ENCODE results near the gene SKI. TPM values are rescaled to one million over a fixed set of nuclear protein-coding genes. Genes with fewer than 3 reads are reported as not detected.

The SKI gene
- total RNA-seq, 1 donor from 2014 or later, result 26.9 TPM

DNA sequence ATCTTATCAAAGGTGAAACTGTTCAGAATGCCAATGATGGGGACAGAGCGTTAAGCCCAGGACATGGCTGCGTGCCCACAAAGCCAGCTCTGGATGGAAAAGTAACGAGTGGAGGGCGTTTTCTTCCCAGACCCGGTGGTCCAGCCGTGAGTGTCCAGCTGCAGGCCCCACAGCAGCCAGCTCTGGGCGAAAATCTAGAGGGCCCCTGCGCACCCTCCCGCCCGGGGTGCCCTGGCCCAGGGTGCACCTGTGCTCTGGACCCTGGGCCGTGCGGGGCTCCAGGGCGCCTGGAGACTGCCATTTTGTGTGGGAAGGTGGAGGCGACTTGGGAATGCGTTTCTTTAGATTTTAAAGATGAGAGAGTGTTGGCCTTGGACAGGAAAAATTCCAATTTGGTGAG lies 58.8 kb downstream of the SKI start:
- TF ChIP-seq, protein P1, sequence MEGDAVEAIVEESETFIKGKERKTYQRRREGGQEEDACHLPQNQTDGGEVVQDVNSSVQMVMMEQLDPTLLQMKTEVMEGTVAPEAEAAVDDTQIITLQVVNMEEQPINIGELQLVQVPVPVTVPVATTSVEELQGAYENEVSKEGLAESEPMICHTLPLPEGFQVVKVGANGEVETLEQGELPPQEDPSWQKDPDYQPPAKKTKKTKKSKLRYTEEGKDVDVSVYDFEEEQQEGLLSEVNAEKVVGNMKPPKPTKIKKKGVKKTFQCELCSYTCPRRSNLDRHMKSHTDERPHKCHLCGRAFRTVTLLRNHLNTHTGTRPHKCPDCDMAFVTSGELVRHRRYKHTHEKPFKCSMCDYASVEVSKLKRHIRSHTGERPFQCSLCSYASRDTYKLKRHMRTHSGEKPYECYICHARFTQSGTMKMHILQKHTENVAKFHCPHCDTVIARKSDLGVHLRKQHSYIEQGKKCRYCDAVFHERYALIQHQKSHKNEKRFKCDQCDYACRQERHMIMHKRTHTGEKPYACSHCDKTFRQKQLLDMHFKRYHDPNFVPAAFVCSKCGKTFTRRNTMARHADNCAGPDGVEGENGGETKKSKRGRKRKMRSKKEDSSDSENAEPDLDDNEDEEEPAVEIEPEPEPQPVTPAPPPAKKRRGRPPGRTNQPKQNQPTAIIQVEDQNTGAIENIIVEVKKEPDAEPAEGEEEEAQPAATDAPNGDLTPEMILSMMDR (IDR thresholded peaks at IDR 0.05; ENCODE audit: insufficient read depth, low read length, poor library complexity, severe bottlenecking), result no peak
- no peaks in the 10 kb centered on the region for H3K27me3 ChIP-seq (ENCODE audit: control insufficient read depth, insufficient read depth, low read length)
- no peaks in the 10 kb centered on the region for H3K36me3 ChIP-seq (ENCODE audit: control insufficient read depth, insufficient read depth, low read length)
- no peak for DNase-seq (ENCODE audit: low read depth)
- H3K4me3 ChIP-seq (ENCODE audit: low read depth, low read length), result no peak overlapping the region

DNA sequence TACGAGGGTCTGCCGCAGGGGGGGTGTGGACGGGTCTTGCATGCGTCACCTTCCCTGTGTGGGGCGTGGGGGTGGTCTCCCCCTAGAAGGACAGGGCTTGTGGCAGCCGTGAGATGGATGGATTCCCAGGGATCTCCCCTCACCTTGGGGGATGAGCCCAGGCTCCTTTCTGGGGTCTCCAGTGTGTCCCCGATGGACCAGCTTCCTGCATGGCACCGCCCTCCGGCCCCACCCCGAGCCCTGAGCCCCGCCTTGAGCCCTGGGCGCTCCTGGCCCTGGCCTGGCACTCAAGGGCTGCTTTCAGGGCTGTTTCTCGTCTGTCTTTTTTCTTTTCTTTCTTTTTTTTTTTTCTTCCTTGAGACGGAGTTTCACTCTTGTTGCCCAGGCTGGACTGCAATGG lies 59.5 kb downstream of the SKI start:
- TF ChIP-seq, protein P1 (IDR thresholded peaks at IDR 0.05; ENCODE audit: insufficient read depth, low read length, poor library complexity, severe bottlenecking), result no peak
- H3K27me3 ChIP-seq (ENCODE audit: control insufficient read depth, insufficient read depth, low read length), result no peaks in the 10 kb centered on the region
- DNase-seq (ENCODE audit: low read depth), result no peak

DNA sequence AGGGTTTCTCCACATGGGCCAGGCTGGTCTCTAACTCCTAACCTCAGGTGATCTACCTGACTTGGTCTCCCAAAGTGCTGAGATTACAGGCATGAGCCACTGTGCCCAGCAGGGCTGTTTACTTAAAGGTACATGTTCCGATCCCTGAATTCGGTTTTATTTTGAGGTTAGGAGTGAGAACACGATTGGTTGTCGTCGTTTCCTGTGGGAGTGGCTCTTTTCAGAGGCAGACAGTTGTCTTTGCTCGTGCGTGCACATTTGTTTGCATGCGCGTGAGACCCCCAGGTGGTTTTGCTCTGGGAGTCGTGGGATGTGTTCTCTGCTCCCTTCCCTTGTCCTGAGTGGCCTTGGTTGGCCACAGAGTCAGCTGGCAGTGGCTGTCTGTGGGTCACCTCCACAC lies 60.2 kb downstream of the SKI start:
- H3K27me3 ChIP-seq (ENCODE audit: control insufficient read depth, insufficient read depth, low read length), result no peaks in the 10 kb centered on the region
- H3K36me3 ChIP-seq (ENCODE audit: control insufficient read depth, insufficient read depth, low read length), result no peaks in the 10 kb centered on the region
- no peak overlapping the region for H3K4me3 ChIP-seq (ENCODE audit: low read depth, low read length)
- TF ChIP-seq, protein P1 (IDR thresholded peaks at IDR 0.05; ENCODE audit: insufficient read depth, low read length, poor library complexity, severe bottlenecking), result no peak
- no peak for DNase-seq (ENCODE audit: low read depth)

More for the DNA sequence above, 59.5 kb downstream of the SKI start:
- Histone ChIP-seq H3K4me3 (ENCODE audit: low read depth, low read length) (no peak overlapping the region), H3K36me3 (ENCODE audit: control insufficient read depth, insufficient read depth, low read length) (no peaks in the 10 kb centered on the region)

DNA sequence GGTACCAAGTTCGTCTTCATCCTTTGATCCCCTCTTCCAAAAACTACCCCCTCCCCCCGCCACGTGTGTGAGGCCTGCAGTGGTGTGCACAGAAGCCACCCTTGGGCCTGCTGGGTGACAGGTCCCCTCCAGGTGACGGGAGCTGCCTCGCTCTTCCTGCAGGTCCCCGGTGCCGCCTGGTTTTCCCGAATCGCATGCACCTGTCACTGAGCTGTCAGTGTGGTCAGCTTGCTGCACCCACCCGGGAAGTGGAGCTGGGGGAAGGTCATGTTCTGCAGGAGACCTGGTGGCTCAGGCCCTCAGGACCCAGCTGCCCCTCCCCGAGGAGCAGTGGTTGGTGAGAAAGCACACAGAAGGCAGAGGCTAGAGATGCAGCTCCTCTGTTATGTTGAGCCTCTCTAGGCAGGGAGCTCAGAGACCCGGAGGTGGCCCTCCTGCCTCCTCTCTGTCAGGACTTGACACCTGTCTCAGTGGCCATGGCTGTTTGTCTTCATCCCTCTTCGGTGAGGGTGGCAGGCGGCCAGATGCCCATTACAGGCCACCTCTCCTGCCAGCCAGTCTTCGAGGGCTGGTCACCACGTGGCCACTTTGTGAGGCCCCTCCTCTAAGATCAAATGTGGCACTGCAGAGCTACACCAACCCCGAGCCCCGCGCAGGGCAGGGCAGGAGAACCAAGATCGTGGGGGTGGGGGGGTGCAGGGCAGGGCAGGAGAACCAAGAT lies 60.9 kb downstream of the SKI start:
- H3K27me3 ChIP-seq (ENCODE audit: control insufficient read depth, insufficient read depth, low read length), result no peaks in the 10 kb centered on the region
- DNase-seq (ENCODE audit: low read depth), result no peak
- no peak overlapping the region for H3K4me3 ChIP-seq (ENCODE audit: low read depth, low read length)
- no peaks in the 10 kb centered on the region for H3K36me3 ChIP-seq (ENCODE audit: control insufficient read depth, insufficient read depth, low read length)
- TF ChIP-seq, protein P1 (IDR thresholded peaks at IDR 0.05; ENCODE audit: insufficient read depth, low read length, poor library complexity, severe bottlenecking), result no peak

DNA sequence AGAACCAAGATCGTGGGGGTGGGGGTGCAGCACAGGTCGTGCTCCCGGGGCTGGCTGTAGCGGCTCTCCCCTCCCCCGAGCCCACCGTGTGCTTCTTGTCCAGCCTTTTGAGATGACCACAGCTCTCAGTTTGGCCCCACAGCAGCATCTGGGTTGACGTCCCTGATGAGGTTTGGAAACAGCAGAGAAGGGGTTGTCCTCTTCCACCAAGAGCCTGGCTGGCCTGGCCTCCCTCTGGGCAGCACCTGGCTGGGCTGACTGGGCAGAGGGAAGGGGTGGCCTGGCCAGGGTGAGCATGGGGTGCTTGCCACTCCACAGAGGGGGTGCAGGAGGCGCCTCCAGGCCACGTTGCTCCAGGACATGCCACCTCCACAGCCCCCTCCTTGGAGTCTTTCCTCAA lies 61.5 kb downstream of the SKI start:
- Histone ChIP-seq H3K4me3 (ENCODE audit: low read depth, low read length) (no peak overlapping the region), H3K27me3 (ENCODE audit: control insufficient read depth, insufficient read depth, low read length) (no peaks in the 10 kb centered on the region), H3K36me3 (ENCODE audit: control insufficient read depth, insufficient read depth, low read length) (no peaks in the 10 kb centered on the region)
- TF ChIP-seq, protein P1 (IDR thresholded peaks at IDR 0.05; ENCODE audit: insufficient read depth, low read length, poor library complexity, severe bottlenecking), result no peak
- DNase-seq (ENCODE audit: low read depth), result no peak

DNA sequence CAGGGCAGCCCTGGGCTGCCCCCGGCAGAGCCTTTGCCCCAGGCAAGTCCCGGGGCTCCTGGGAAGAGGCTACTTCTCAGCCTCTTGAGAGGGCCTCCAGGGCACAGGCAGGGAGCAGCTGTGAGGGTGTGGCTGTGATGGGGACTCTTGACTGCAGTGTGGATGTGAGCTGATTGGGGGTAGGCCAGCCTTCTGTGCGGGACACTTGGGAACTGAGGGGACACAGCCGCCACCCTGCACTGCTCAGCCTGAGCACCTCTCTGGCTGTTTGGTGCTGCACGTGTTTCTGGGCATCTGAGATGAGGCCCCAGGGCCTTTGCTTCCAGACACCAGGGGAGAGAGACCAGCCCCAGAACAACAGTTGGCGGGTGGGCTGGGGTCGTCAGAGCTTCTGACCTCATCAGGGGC lies 62.1 kb downstream of the SKI start:
- DNase-seq (ENCODE audit: low read depth), result no peak
- TF ChIP-seq, protein P1 (IDR thresholded peaks at IDR 0.05; ENCODE audit: insufficient read depth, low read length, poor library complexity, severe bottlenecking), result no peak
- Histone ChIP-seq H3K4me3 (ENCODE audit: low read depth, low read length) (no peak overlapping the region), H3K27me3 (ENCODE audit: control insufficient read depth, insufficient read depth, low read length) (no peaks in the 10 kb centered on the region), H3K36me3 (ENCODE audit: control insufficient read depth, insufficient read depth, low read length) (no peaks in the 10 kb centered on the region)
